ENCODE measurements around the gene MAOA. TPM values are rescaled to one million over a fixed set of nuclear protein-coding genes. Genes with fewer than 3 reads are reported as not detected.

The MAOA gene
- total RNA-seq, 1 experiment from 2014 or later: 0.23 TPM

DNA sequence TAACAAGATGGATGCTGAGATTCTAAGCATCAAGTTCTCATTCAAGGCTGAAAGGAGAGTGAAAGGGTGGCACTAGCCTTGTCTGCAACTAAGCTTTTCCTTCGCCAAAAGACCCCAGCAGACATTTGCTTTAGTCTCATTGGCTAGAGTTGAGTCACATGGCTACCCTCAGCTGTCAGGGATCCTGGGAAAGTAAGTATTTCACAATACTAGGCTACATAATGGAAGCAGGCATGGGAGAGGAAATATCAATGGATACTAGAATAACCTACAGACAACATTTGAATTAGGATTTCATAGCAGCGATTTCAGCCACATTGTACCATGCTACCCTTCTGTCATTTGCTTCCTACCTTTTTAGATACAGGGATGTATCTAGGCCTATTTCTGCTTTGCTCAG is 29.1 kb downstream of the MAOA start:
- H3K9me3 ChIP-seq (ENCODE audit: control insufficient read depth, insufficient read depth, low read depth, low read length): no peaks in the 10 kb centered on the region
- H3K36me3 ChIP-seq (ENCODE audit: control insufficient read depth, insufficient read depth, low read length): no peaks in the 10 kb centered on the region
- H3K27me3 ChIP-seq (ENCODE audit: control insufficient read depth, insufficient read depth, low read length): no peaks in the 10 kb centered on the region
- no peaks in the 10 kb centered on the region for H3K4me1 ChIP-seq (ENCODE audit: control insufficient read depth, insufficient read depth, low read length)
- no peak overlapping the region for H3K4me3 ChIP-seq (ENCODE audit: low read depth in 2 of 2, low read length in 2 of 2)
- in situ Hi-C loops (cut with HindIII; ENCODE audit: low pct_unique_long_range_greater_than_20kb, low sequenced_read_pairs): no loop called here
- DNase-seq (ENCODE audit: low read depth, low spot score) (no peak), ATAC-seq (no peak)
- intact Hi-C loops (cut with micrococcal nuclease; ENCODE audit: unreplicated experiment): no loop called here
- ChIA-PET POLR2A (no interaction called here), CTCF (no interaction called here)
- no peak overlapping the region for H3K27ac ChIP-seq (ENCODE audit: low read length)
- no TSS peak for BruUV-seq (replicated peaks)
- TF ChIP-seq, protein P1, sequence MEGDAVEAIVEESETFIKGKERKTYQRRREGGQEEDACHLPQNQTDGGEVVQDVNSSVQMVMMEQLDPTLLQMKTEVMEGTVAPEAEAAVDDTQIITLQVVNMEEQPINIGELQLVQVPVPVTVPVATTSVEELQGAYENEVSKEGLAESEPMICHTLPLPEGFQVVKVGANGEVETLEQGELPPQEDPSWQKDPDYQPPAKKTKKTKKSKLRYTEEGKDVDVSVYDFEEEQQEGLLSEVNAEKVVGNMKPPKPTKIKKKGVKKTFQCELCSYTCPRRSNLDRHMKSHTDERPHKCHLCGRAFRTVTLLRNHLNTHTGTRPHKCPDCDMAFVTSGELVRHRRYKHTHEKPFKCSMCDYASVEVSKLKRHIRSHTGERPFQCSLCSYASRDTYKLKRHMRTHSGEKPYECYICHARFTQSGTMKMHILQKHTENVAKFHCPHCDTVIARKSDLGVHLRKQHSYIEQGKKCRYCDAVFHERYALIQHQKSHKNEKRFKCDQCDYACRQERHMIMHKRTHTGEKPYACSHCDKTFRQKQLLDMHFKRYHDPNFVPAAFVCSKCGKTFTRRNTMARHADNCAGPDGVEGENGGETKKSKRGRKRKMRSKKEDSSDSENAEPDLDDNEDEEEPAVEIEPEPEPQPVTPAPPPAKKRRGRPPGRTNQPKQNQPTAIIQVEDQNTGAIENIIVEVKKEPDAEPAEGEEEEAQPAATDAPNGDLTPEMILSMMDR (IDR thresholded peaks at IDR 0.05): no peak
- TF ChIP-seq, protein P2, sequence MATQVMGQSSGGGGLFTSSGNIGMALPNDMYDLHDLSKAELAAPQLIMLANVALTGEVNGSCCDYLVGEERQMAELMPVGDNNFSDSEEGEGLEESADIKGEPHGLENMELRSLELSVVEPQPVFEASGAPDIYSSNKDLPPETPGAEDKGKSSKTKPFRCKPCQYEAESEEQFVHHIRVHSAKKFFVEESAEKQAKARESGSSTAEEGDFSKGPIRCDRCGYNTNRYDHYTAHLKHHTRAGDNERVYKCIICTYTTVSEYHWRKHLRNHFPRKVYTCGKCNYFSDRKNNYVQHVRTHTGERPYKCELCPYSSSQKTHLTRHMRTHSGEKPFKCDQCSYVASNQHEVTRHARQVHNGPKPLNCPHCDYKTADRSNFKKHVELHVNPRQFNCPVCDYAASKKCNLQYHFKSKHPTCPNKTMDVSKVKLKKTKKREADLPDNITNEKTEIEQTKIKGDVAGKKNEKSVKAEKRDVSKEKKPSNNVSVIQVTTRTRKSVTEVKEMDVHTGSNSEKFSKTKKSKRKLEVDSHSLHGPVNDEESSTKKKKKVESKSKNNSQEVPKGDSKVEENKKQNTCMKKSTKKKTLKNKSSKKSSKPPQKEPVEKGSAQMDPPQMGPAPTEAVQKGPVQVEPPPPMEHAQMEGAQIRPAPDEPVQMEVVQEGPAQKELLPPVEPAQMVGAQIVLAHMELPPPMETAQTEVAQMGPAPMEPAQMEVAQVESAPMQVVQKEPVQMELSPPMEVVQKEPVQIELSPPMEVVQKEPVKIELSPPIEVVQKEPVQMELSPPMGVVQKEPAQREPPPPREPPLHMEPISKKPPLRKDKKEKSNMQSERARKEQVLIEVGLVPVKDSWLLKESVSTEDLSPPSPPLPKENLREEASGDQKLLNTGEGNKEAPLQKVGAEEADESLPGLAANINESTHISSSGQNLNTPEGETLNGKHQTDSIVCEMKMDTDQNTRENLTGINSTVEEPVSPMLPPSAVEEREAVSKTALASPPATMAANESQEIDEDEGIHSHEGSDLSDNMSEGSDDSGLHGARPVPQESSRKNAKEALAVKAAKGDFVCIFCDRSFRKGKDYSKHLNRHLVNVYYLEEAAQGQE (IDR thresholded peaks at IDR 0.05; ENCODE audit: insufficient read depth in 1 of 2, low read depth in 2 of 2, low read length in 1 of 2): no peak
- TF ChIP-seq SIN3A (IDR thresholded peaks at IDR 0.05; ENCODE audit: borderline replicate concordance, insufficient read depth, low read depth, low read length): no peak
- TF ChIP-seq TCF7L2 (IDR thresholded peaks at IDR 0.05; ENCODE audit: low read depth, low read length): no peak
- TF ChIP-seq POLR2AphosphoS5 (IDR thresholded peaks at IDR 0.05; ENCODE audit: low read depth, low read length): no peak

DNA sequence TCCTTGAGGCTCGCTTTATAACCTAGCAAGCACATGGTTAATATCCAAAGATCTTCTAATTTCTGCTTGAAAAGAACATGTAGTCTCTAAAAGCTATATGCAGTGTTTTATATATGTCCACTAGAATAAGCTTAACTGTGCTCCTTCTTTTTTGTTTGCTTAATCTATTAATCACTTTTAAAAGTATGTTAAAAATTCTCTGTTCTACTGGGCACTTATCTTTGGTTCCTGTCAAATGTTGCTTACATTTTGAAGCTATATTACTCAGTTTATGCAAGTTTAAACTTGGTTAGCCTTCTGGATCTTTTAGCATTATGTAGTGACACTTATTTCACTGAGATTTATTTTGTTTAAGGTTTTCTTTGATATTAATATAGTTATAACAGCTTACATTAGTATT is 32.5 kb downstream of the MAOA start:
- no peak overlapping the region for H3K27ac ChIP-seq (ENCODE audit: low read length)
- DNase-seq (ENCODE audit: low read depth, low spot score) (no peak), ATAC-seq (no peak)
- in situ Hi-C loops (cut with HindIII; ENCODE audit: low pct_unique_long_range_greater_than_20kb, low sequenced_read_pairs) (no loop called here), intact Hi-C loops (cut with micrococcal nuclease; ENCODE audit: unreplicated experiment) (no loop called here)
- TF ChIP-seq, protein P1 (IDR thresholded peaks at IDR 0.05): no peak
- TF ChIP-seq POLR2AphosphoS5 (IDR thresholded peaks at IDR 0.05; ENCODE audit: low read depth, low read length): no peak
- TF ChIP-seq, protein P2 (IDR thresholded peaks at IDR 0.05; ENCODE audit: insufficient read depth in 1 of 2, low read depth in 2 of 2, low read length in 1 of 2): no peak
- no peak for TF ChIP-seq SIN3A (IDR thresholded peaks at IDR 0.05; ENCODE audit: borderline replicate concordance, insufficient read depth, low read depth, low read length)
- no peak for TF ChIP-seq TCF7L2 (IDR thresholded peaks at IDR 0.05; ENCODE audit: low read depth, low read length)
- CTCF ChIA-PET: no interaction called here
- BruUV-seq (replicated peaks): no TSS peak
- H3K4me1 ChIP-seq (ENCODE audit: control insufficient read depth, insufficient read depth, low read length): no peaks in the 10 kb centered on the region
- H3K36me3 ChIP-seq (ENCODE audit: control insufficient read depth, insufficient read depth, low read length): no peaks in the 10 kb centered on the region
- H3K9me3 ChIP-seq (ENCODE audit: control insufficient read depth, insufficient read depth, low read depth, low read length): no peaks in the 10 kb centered on the region
- POLR2A ChIA-PET: no interaction called here
- no peaks in the 10 kb centered on the region for H3K27me3 ChIP-seq (ENCODE audit: control insufficient read depth, insufficient read depth, low read length)
- no peak overlapping the region for H3K4me3 ChIP-seq (ENCODE audit: low read depth in 2 of 2, low read length in 2 of 2)

All from Panc1 (cell line).